ENCODE data around the gene LUZP4.
"Not testable (repeated sequence)": the region's sequence is repeated elsewhere in the genome, so short reads cannot be mapped to it uniquely, and the experiment has no call there.

- TF ChIP-seq, protein P1, sequence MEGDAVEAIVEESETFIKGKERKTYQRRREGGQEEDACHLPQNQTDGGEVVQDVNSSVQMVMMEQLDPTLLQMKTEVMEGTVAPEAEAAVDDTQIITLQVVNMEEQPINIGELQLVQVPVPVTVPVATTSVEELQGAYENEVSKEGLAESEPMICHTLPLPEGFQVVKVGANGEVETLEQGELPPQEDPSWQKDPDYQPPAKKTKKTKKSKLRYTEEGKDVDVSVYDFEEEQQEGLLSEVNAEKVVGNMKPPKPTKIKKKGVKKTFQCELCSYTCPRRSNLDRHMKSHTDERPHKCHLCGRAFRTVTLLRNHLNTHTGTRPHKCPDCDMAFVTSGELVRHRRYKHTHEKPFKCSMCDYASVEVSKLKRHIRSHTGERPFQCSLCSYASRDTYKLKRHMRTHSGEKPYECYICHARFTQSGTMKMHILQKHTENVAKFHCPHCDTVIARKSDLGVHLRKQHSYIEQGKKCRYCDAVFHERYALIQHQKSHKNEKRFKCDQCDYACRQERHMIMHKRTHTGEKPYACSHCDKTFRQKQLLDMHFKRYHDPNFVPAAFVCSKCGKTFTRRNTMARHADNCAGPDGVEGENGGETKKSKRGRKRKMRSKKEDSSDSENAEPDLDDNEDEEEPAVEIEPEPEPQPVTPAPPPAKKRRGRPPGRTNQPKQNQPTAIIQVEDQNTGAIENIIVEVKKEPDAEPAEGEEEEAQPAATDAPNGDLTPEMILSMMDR (IDR thresholded peaks at IDR 0.05; ENCODE audit: low read length) = not testable (repeated sequence)
- not testable (repeated sequence) for TF ChIP-seq EZH2 (IDR thresholded peaks at IDR 0.05; ENCODE audit: borderline replicate concordance, low read length)
Measured at GRCh38 chrX:115329282-115329681, 39.8 kb downstream of the LUZP4 start.

Measured in OCI-LY1 (cell line).